Activated CD8-positive, alpha-beta T cell treated with anti-CD3 and anti-CD28 coated beads for 36 hours (primary cell): Measurements from ENCODE around the gene KCTD1. TPM values are rescaled to one million over a fixed set of nuclear protein-coding genes. Genes with fewer than 3 reads are reported as not detected.

Source experiments
- ATAC-seq: fragments of 200-7000 bp; cut with Tn5 transposase; one replicate; pipeline ENCODE4 v1.10.0; 2021; ENCODE audit warnings: mild to moderate bottlenecking, moderate library complexity
- CTCF ChIA-PET: fragments of 350-600 bp; sonication (Branson Sonifier 250); formaldehyde crosslinking; loops from one replicate; lab custom pipeline; 2021; ENCODE audit warnings: antibody characterized with exemption; lab: Charles Lee
- POLR2A ChIA-PET: fragments of 350-600 bp; sonication (Branson Sonifier 250); formaldehyde crosslinking; loops from one replicate; lab custom pipeline; 2021; ENCODE audit warnings: antibody characterized with exemption; lab: Charles Lee
- DNase-seq: peaks from one replicate; pipeline ENCODE4 v3.0.0-alpha.2; 2020
- H3K27ac Mint-ChIP-seq: one replicate; pipeline ENCODE4 v1.8.0; 2021; ENCODE audit warnings: mild to moderate bottlenecking, mixed read lengths
- H3K27me3 Mint-ChIP-seq: one replicate; pipeline ENCODE4 v1.8.0; 2021; ENCODE audit warnings: mixed read lengths
- H3K36me3 Mint-ChIP-seq: one replicate; pipeline ENCODE4 v1.8.0; 2021; ENCODE audit warnings: low read depth, mixed read lengths
- H3K4me1 Mint-ChIP-seq: one replicate; pipeline ENCODE4 v1.8.0; 2021; ENCODE audit warnings: low read depth, mixed read lengths
- H3K4me3 Mint-ChIP-seq: one replicate; pipeline ENCODE4 v1.8.0; 2021; ENCODE audit warnings: mild to moderate bottlenecking, moderate library complexity, mixed read lengths
- H3K9me3 Mint-ChIP-seq: one replicate; pipeline ENCODE4 v1.8.0; 2021; ENCODE audit warnings: mixed read lengths
- intact Hi-C: fragments of 100-400 bp; cut with micrococcal nuclease; formaldehyde crosslinking; loops from one replicate; pipeline ENCODE4 v1.10.0; 2022
- total RNA-seq, 2 experiments: library from RNA; stranded (reverse); gene quantifications; one replicate each; pipeline ENCODE4 v1.2.3, GENCODE V29; 2021
- TF ChIP-seq, protein P1 (sequence below): fragments of 200-600 bp; IDR thresholded peaks from one replicate; pipeline ENCODE4 v1.8.0; 2022; ENCODE audit warnings: antibody characterized with exemption, mild to moderate bottlenecking

Gene KCTD1
- total RNA-seq, 2 experiments from 2014 or later: 3.4 TPM

DNA sequence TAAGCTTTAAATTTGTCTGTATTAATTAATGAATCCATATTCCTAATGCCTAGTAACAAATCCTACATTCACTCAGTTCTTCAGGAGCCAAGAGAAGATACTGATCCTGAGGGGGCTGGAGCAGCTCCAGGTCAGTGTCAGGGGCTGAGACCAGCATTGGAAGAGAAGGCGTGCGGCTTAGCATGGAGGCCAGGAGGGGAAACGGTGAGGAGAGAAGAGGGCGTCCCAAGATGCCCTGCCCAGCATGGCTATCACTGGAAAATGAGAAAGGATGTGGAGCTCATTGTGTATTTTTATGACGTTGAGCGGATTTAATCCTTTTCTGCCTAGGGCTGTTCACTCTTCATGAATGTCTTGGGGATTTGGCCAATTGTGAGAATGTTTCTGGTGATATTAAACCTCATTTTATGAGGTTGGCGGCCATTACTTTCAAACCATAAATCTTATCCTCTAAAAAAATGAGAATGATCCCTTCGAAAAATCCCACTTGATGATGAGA lies 131.7 kb downstream of the KCTD1 start:
- ChIA-PET CTCF (no interaction called here), POLR2A (no interaction called here)
- H3K36me3 Mint-ChIP-seq: no peaks in the 10 kb centered on the region
- TF ChIP-seq, protein P1, sequence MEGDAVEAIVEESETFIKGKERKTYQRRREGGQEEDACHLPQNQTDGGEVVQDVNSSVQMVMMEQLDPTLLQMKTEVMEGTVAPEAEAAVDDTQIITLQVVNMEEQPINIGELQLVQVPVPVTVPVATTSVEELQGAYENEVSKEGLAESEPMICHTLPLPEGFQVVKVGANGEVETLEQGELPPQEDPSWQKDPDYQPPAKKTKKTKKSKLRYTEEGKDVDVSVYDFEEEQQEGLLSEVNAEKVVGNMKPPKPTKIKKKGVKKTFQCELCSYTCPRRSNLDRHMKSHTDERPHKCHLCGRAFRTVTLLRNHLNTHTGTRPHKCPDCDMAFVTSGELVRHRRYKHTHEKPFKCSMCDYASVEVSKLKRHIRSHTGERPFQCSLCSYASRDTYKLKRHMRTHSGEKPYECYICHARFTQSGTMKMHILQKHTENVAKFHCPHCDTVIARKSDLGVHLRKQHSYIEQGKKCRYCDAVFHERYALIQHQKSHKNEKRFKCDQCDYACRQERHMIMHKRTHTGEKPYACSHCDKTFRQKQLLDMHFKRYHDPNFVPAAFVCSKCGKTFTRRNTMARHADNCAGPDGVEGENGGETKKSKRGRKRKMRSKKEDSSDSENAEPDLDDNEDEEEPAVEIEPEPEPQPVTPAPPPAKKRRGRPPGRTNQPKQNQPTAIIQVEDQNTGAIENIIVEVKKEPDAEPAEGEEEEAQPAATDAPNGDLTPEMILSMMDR: no peak
- no peak for DNase-seq
- no peaks in the 10 kb centered on the region for H3K27me3 Mint-ChIP-seq
- H3K27ac Mint-ChIP-seq: no peak overlapping the region
- no peaks in the 10 kb centered on the region for H3K9me3 Mint-ChIP-seq
- H3K4me1 Mint-ChIP-seq: no peaks in the 10 kb centered on the region
- H3K4me3 Mint-ChIP-seq: no peak overlapping the region
- ATAC-seq: no peak
- intact Hi-C loops: no loop called here

GRCh38 chr18:26415631-26416030 lies 132.7 kb downstream of the KCTD1 start:
- intact Hi-C loops: no loop called here
- Mint-ChIP-seq H3K36me3 (no peaks in the 10 kb centered on the region), H3K4me1 (no peaks in the 10 kb centered on the region), H3K27ac (no peak overlapping the region), H3K27me3 (no peaks in the 10 kb centered on the region), H3K9me3 (no peaks in the 10 kb centered on the region), H3K4me3 (no peak overlapping the region)
- ChIA-PET CTCF (no interaction called here), POLR2A (no interaction called here)
- TF ChIP-seq, protein P1: no peak
- ATAC-seq: no peak
- DNase-seq: no peak

- Mint-ChIP-seq H3K9me3 (no peaks in the 10 kb centered on the region), H3K36me3 (no peaks in the 10 kb centered on the region), H3K27ac (no peak overlapping the region), H3K4me3 (no peak overlapping the region), H3K27me3 (no peaks in the 10 kb centered on the region), H3K4me1 (no peaks in the 10 kb centered on the region)
- ATAC-seq (no peak), DNase-seq (no peak)
- ChIA-PET CTCF (no interaction called here), POLR2A (no interaction called here)
- intact Hi-C loops: no loop called here
- TF ChIP-seq, protein P1: no peak
Measured at GRCh38 chr18:26414901-26415440, 133.4 kb downstream of the KCTD1 start.

DNA sequence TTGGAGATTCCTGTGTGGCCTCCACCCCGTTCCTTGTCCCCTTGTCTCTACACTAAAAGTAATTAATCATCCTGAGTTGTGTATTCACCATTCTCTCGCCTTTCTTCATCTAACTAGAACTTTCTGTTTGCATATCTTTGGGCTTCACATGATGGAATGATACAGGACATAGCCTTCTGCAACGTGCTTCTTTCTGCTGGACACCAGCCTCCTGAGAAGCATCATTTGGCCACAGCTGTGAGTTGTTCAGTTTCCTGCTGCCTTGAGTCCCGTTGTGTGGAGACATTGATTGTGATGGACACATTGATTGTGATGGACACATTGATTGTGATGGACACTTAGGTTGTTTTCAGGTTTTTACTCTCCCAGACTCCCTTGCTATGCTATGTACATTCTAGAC lies 139.3 kb downstream of the KCTD1 start:
- no peaks in the 10 kb centered on the region for H3K4me1 Mint-ChIP-seq
- no peaks in the 10 kb centered on the region for H3K36me3 Mint-ChIP-seq
- no peaks in the 10 kb centered on the region for H3K27me3 Mint-ChIP-seq
- TF ChIP-seq, protein P1: no peak
- H3K9me3 Mint-ChIP-seq: no peaks in the 10 kb centered on the region
- H3K27ac Mint-ChIP-seq: no peak overlapping the region
- ChIA-PET CTCF (no interaction called here), POLR2A (no interaction called here)
- no peak for ATAC-seq
- intact Hi-C loops: loop anchor here (10.0 kb wide), 1 partner anchor 236 kb away; no protein-coding TSS in a partner anchor
- DNase-seq: no peak
- H3K4me3 Mint-ChIP-seq: no peak overlapping the region

DNA sequence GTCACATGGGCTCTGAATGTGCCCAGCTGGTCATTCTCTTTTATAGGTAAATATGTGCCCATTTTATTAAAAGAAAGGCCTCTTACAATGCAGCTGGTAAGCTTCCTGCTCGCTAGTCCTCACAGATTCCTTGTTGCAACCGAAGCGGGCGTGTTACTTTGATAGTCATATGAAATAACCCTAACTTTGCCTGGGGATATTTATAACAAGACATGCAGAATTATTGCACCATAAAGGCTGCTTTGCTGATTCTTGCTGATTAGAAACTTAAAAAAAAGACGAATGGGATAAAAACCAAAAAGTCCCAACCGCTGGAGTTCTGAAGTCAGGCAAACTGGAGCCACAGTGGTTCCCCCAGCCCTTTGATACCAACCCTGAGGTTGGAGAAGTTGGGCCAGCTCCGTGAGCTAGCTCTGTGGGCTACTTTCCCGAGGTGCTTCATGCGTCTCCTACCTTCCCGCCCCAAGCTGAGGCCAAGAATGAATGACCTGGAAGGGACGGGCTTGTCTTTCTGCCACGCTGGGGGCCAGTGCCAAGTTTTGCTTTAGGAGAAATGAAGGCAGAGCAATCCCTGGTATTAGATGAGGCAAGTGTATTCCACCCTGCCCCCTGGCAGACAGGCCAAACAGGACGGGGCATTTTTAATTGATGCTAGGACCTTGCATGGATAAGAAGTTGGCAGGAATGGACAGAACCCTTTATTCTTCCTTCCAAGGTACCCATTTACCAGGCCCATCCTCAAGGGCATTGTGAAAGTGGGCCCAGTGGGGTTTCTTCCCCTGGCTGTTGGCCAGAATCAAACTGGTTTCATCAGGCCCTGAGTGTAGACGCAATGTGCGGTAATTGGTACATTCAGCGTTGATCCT lies 140.4 kb downstream of the KCTD1 start:
- no peaks in the 10 kb centered on the region for H3K9me3 Mint-ChIP-seq
- H3K36me3 Mint-ChIP-seq: no peaks in the 10 kb centered on the region
- ATAC-seq (no peak), DNase-seq (no peak)
- intact Hi-C loops: loop anchor here (10.0 kb wide), 1 partner anchor 237 kb away; no protein-coding TSS in a partner anchor
- H3K4me1 Mint-ChIP-seq: no peaks in the 10 kb centered on the region
- CTCF ChIA-PET: no interaction called here
- no peaks in the 10 kb centered on the region for H3K27me3 Mint-ChIP-seq
- H3K27ac Mint-ChIP-seq: no peak overlapping the region
- TF ChIP-seq, protein P1: no peak
- POLR2A ChIA-PET: no interaction called here
- no peak overlapping the region for H3K4me3 Mint-ChIP-seq
